Spleen (tissue), 7 donors: ENCODE measurements around the gene LAMC3.

ENCODE experiments used
- POLR2A ChIP-seq, 3 donors: fragments of 450-650 bp; IDR thresholded peaks; one replicate each; pipeline ENCODE4 v1.5.1; 2017; ENCODE audit warnings: antibody characterized with exemption in 3 of 3, mild to moderate bottlenecking in 1 of 3
- POLR2AphosphoS5 ChIP-seq, 3 donors: sonication (generic); formaldehyde crosslinking; IDR thresholded peaks; one replicate each; pipeline ENCODE4 v1.5.1; 2017; ENCODE audit warnings: antibody characterized with exemption in 3 of 3
- TF ChIP-seq, protein P1 (sequence below), 11 experiments: fragments of 200-600 bp in 7 of 11; fragments of 450-650 bp in 4 of 11; sonication (generic) in 4 of 11; IDR thresholded peaks in 8 of 11; conservative IDR thresholded peaks in 3 of 11; 1 replicate in 7 of 11; 2 replicates in 4 of 11; pipeline versions ENCODE4 v1.4.0 to v1.8.0; 2016 to 2021; ENCODE audit warnings: antibody characterized with exemption in 11 of 11, inconsistent platforms in 4 of 11, mild to moderate bottlenecking in 1 of 11
- donor health status: DM: no; HTN: no; CAD: no; lungs with moderate emphysema.
- donor health status: DM: no; HTN: no; CAD: no.
- donor health status: DM: no; HTN: no; CAD: no.

DNA sequence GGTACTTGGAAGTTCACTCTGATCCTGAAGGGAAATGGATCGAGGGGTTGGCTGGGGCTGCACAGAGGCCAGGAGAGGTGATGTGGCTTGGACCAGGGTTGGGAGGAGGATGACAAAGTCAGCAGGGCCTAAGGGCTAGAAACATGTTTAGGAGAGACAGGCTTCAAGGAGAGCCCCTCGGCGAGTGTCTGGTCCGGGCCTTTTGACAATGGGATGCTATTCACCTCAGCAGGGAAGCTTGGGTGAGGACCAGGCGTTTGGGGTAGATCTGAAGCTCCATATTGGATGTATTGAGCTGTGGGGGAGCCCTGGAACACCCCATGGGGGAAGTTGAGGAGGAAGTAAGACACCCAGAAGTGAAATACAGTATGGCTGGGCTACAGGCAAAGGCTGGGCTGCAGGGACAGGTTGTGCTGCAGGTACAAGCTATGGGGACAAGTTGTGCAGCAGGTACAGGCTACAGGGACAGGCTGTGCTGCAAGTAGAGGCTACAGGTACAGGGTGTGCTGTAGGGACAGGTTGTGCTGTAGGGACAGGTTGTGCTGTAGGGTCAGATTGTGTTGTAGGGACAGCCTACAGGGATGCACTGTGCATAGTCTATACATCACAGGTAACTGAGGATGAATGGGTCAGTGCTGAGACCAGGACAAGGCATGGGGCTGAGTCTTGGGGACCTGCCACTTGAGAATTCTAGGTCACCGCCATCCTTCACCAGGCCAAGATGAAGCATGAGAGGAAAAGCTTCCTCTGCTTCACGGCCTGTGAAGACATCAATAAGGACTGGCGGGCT, 47.3 kb upstream of the LAMC3 start:
- TF ChIP-seq POLR2A (IDR thresholded peaks at IDR 0.05) (no peak), POLR2AphosphoS5 (IDR thresholded peaks at IDR 0.05) (no peak)
- TF ChIP-seq, protein P1, sequence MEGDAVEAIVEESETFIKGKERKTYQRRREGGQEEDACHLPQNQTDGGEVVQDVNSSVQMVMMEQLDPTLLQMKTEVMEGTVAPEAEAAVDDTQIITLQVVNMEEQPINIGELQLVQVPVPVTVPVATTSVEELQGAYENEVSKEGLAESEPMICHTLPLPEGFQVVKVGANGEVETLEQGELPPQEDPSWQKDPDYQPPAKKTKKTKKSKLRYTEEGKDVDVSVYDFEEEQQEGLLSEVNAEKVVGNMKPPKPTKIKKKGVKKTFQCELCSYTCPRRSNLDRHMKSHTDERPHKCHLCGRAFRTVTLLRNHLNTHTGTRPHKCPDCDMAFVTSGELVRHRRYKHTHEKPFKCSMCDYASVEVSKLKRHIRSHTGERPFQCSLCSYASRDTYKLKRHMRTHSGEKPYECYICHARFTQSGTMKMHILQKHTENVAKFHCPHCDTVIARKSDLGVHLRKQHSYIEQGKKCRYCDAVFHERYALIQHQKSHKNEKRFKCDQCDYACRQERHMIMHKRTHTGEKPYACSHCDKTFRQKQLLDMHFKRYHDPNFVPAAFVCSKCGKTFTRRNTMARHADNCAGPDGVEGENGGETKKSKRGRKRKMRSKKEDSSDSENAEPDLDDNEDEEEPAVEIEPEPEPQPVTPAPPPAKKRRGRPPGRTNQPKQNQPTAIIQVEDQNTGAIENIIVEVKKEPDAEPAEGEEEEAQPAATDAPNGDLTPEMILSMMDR (IDR thresholded peaks at IDR 0.05 in 8 of 11, conservative IDR thresholded peaks at IDR 0.05 in 3 of 11): no peak
